ENCODE measurements around the gene SLC35D1.
"Not testable (repeated sequence)": the region's sequence is repeated elsewhere in the genome, so short reads cannot be mapped to it uniquely, and the experiment has no call there.

The SLC35D1 gene

GRCh38 chr1:67078291-67078690 lies 24.3 kb upstream of the SLC35D1 start:
- TF ChIP-seq POLR2AphosphoS5 (IDR thresholded peaks at IDR 0.05; ENCODE audit: low read depth, low read length) (no peak), PAX5 (IDR thresholded peaks at IDR 0.05; ENCODE audit: insufficient read depth, low read length, severe bottlenecking) (no peak), SPI1 (IDR thresholded peaks at IDR 0.05; ENCODE audit: low read depth, low read length) (no peak), TAF1 (IDR thresholded peaks at IDR 0.05; ENCODE audit: low read depth, low read length) (no peak), POLR2A (IDR thresholded peaks at IDR 0.05; ENCODE audit: low read depth, low read length) (no peak), POU2F2 (IDR thresholded peaks at IDR 0.05; ENCODE audit: low read depth, low read length) (no peak)
- FAIRE-seq: no peak
- no peak for DNase-seq (ENCODE audit: insufficient read length, low spot score)

- DNase-seq (ENCODE audit: insufficient read length, low spot score) (no peak), FAIRE-seq (no peak)
- TF ChIP-seq PAX5 (IDR thresholded peaks at IDR 0.05; ENCODE audit: insufficient read depth, low read length, severe bottlenecking) (no peak), POU2F2 (IDR thresholded peaks at IDR 0.05; ENCODE audit: low read depth, low read length) (no peak), SPI1 (IDR thresholded peaks at IDR 0.05; ENCODE audit: low read depth, low read length) (no peak), POLR2A (IDR thresholded peaks at IDR 0.05; ENCODE audit: low read depth, low read length) (no peak), TAF1 (IDR thresholded peaks at IDR 0.05; ENCODE audit: low read depth, low read length) (no peak), POLR2AphosphoS5 (IDR thresholded peaks at IDR 0.05; ENCODE audit: low read depth, low read length) (no peak)
These were observed 23.6 kb upstream of the SLC35D1 start for GRCh38 chr1:67077593-67077992.

DNA sequence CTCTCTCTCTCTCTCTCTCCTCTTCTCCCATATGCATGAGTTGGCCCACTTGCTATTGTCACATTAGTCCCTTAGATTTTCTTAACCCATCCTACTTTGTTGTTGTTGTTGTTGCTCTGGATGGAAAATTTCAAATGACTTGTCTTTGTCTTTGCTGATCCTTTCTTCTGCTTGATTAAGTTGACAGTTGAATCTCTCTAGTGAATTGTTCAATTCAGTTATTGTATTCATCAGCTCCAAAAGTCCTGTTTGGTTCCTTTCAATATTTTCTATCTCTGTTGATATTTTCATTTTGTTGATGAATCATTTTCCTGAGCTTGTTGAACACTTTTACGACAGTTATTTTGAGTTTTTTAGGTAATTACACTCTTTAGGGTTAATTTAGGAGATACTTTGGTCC lies 18.8 kb upstream of the SLC35D1 start:
- FAIRE-seq (no peak), DNase-seq (ENCODE audit: insufficient read length, low spot score) (no peak)
- TF ChIP-seq POLR2A (IDR thresholded peaks at IDR 0.05; ENCODE audit: low read depth, low read length): no peak
- TF ChIP-seq POU2F2 (IDR thresholded peaks at IDR 0.05; ENCODE audit: low read depth, low read length): no peak
- TF ChIP-seq POLR2AphosphoS5 (IDR thresholded peaks at IDR 0.05; ENCODE audit: low read depth, low read length): no peak
- no peak for TF ChIP-seq SPI1 (IDR thresholded peaks at IDR 0.05; ENCODE audit: low read depth, low read length)
- no peak for TF ChIP-seq TAF1 (IDR thresholded peaks at IDR 0.05; ENCODE audit: low read depth, low read length)
- TF ChIP-seq PAX5 (IDR thresholded peaks at IDR 0.05; ENCODE audit: insufficient read depth, low read length, severe bottlenecking): no peak

- FAIRE-seq; DNase-seq (ENCODE audit: insufficient read length, low spot score): not testable (repeated sequence)
These were observed 13.7 kb upstream of the SLC35D1 start for GRCh38 chr1:67067655-67068054.

GRCh38 chr1:67062412-67062811 lies 8.5 kb upstream of the SLC35D1 start:
- no peak for FAIRE-seq
- TF ChIP-seq SPI1 (IDR thresholded peaks at IDR 0.05; ENCODE audit: low read depth, low read length) (no peak), POLR2AphosphoS5 (IDR thresholded peaks at IDR 0.05; ENCODE audit: low read depth, low read length) (no peak), TAF1 (IDR thresholded peaks at IDR 0.05; ENCODE audit: low read depth, low read length) (no peak), PAX5 (IDR thresholded peaks at IDR 0.05; ENCODE audit: insufficient read depth, low read length, severe bottlenecking) (no peak), POLR2A (IDR thresholded peaks at IDR 0.05; ENCODE audit: low read depth, low read length) (no peak), POU2F2 (IDR thresholded peaks at IDR 0.05; ENCODE audit: low read depth, low read length) (no peak)
- no peak for DNase-seq (ENCODE audit: insufficient read length, low spot score)

- TF ChIP-seq TAF1 (IDR thresholded peaks at IDR 0.05; ENCODE audit: low read depth, low read length) (no peak), SPI1 (IDR thresholded peaks at IDR 0.05; ENCODE audit: low read depth, low read length) (no peak), POLR2AphosphoS5 (IDR thresholded peaks at IDR 0.05; ENCODE audit: low read depth, low read length) (no peak), PAX5 (IDR thresholded peaks at IDR 0.05; ENCODE audit: insufficient read depth, low read length, severe bottlenecking) (no peak), POLR2A (IDR thresholded peaks at IDR 0.05; ENCODE audit: low read depth, low read length) (no peak), POU2F2 (IDR thresholded peaks at IDR 0.05; ENCODE audit: low read depth, low read length) (no peak)
- FAIRE-seq (no peak), DNase-seq (ENCODE audit: insufficient read length, low spot score) (no peak)
These were observed 7.3 kb upstream of the SLC35D1 start for GRCh38 chr1:67061266-67061665.

DNA sequence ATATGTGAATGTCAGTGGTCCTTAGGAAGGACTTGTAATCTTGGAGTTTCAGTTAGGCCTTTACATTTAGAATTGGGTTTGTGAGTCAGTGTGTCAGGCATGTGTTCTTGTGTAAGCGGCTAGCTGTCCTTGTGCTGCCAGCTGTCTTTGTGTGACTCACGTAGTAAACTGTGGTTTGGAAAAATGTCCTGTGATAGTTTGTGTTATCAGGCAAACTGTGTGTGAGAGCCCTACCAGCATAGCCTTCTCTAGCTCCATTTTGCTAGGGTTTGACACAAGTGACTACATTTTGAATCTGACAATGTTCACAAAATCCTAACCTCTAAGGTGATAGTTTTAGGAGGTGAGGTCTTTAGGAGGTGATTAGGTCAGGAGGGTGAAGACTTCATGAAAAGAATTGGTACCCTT lies 6.9 kb upstream of the SLC35D1 start:
- no peak for TF ChIP-seq POU2F2 (IDR thresholded peaks at IDR 0.05; ENCODE audit: low read depth, low read length)
- no peak for TF ChIP-seq POLR2A (IDR thresholded peaks at IDR 0.05; ENCODE audit: low read depth, low read length)
- no peak for TF ChIP-seq TAF1 (IDR thresholded peaks at IDR 0.05; ENCODE audit: low read depth, low read length)
- TF ChIP-seq PAX5 (IDR thresholded peaks at IDR 0.05; ENCODE audit: insufficient read depth, low read length, severe bottlenecking): no peak
- TF ChIP-seq SPI1 (IDR thresholded peaks at IDR 0.05; ENCODE audit: low read depth, low read length): no peak
- no peak for TF ChIP-seq POLR2AphosphoS5 (IDR thresholded peaks at IDR 0.05; ENCODE audit: low read depth, low read length)
- no peak for FAIRE-seq
- no peak for DNase-seq (ENCODE audit: insufficient read length, low spot score)

DNA sequence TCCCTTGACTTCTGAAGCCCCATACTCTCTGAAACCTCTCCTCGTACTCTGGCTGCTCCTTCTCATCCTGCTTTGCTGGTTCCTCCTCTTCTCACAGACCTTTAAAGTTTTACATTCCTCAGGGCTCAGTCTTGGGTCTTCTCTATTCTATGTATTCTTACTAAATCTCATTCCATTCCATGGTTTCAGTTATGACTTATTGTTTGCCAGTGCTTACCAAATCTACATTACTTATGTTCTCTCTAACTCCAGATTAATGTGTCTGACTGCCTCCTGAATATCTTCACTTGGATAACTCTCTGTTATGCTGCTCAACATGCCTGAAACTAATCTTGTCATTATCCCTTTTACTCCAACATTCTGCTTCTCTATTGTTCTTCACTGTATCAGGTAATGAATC lies 5.4 kb upstream of the SLC35D1 start:
- DNase-seq (ENCODE audit: insufficient read length, low spot score) (no peak), FAIRE-seq (no peak)
- TF ChIP-seq POU2F2 (IDR thresholded peaks at IDR 0.05; ENCODE audit: low read depth, low read length): no peak
- TF ChIP-seq POLR2AphosphoS5 (IDR thresholded peaks at IDR 0.05; ENCODE audit: low read depth, low read length): no peak
- TF ChIP-seq TAF1 (IDR thresholded peaks at IDR 0.05; ENCODE audit: low read depth, low read length): no peak
- TF ChIP-seq SPI1 (IDR thresholded peaks at IDR 0.05; ENCODE audit: low read depth, low read length): no peak
- TF ChIP-seq PAX5 (IDR thresholded peaks at IDR 0.05; ENCODE audit: insufficient read depth, low read length, severe bottlenecking): no peak
- TF ChIP-seq POLR2A (IDR thresholded peaks at IDR 0.05; ENCODE audit: low read depth, low read length): no peak

GRCh38 chr1:67058761-67059160 lies 4.8 kb upstream of the SLC35D1 start:
- no peak for FAIRE-seq
- no peak for DNase-seq (ENCODE audit: insufficient read length, low spot score)
- TF ChIP-seq POLR2A (IDR thresholded peaks at IDR 0.05; ENCODE audit: low read depth, low read length) (no peak), POLR2AphosphoS5 (IDR thresholded peaks at IDR 0.05; ENCODE audit: low read depth, low read length) (no peak), PAX5 (IDR thresholded peaks at IDR 0.05; ENCODE audit: insufficient read depth, low read length, severe bottlenecking) (no peak)

- FAIRE-seq: no peak
- TF ChIP-seq POLR2A (IDR thresholded peaks at IDR 0.05; ENCODE audit: low read depth, low read length) (no peak), POLR2AphosphoS5 (IDR thresholded peaks at IDR 0.05; ENCODE audit: low read depth, low read length) (no peak), POU2F2 (IDR thresholded peaks at IDR 0.05; ENCODE audit: low read depth, low read length) (no peak), PAX5 (IDR thresholded peaks at IDR 0.05; ENCODE audit: insufficient read depth, low read length, severe bottlenecking) (no peak), SPI1 (IDR thresholded peaks at IDR 0.05; ENCODE audit: low read depth, low read length) (no peak), TAF1 (IDR thresholded peaks at IDR 0.05; ENCODE audit: low read depth, low read length) (no peak)
- DNase-seq (ENCODE audit: insufficient read length, low spot score): no peak
These were observed 4.3 kb upstream of the SLC35D1 start for GRCh38 chr1:67058242-67058641.

All from GM12891 (cell line).